Nucleus accumbens (tissue), 56 donors: ENCODE data around the gene PTGER1.
"Not testable (repeated sequence)": the region's sequence is repeated elsewhere in the genome, so short reads cannot be mapped to it uniquely, and the experiment has no call there.

Source experiments
- DNase-seq, 56 donors: peaks; one replicate each; lab custom pipeline; 2025; lab: John Stamatoyannopoulos, UW

The PTGER1 gene

DNA sequence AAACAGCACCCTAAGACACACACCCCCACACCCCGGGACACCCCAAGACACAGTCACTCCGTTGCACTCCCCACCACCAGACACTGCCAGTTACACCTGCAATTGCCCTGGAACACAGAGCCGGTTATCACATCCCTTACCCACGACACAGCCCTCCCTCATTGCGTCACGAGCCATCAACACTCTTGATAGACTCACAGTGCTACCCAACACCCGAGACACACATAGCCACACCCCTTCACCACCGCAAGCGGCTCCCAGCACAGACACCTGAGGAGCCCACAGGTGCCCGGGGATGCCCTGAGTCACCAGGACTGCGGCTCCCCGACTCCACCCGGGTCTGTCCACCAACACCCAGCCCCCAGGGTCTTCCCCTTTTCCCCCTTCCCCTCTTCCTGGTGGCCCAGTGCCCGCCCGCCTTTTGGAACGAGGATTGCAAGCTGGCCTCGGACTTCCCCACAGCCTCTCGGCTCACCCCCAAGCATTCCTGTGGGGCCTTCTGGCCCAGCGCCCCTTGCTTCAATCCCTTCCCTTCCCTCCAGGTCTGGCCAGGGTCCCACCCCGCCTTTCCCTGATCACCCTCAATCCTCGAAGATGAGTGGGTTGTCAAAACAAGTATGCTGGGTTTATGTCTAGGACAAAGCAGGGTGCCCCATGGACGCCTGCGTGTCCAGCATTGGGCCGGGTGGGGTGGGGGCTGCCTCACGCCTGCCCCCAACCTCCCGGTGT lies 1.7 kb upstream of the PTGER1 start:
- DNase-seq: peak in 9 of 56 donors; percentile 9 to 59 (median 18)

DNA sequence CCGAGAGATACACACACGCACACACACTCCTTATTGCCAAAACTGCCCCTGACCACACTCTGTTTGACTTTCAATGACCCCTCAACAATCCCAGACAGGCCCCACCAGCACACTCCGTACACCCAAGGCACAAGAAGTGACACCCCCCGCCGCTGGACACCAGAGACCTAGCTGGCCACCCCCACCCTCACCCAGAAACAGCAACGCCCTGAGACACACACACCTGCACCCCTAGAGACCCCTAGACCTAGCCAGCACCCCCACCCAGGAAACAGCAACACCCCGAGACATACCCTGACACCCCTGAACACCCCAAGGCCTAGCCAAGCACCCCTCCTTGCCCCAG lies 1.1 kb upstream of the PTGER1 start:
- no peak for DNase-seq

DNA sequence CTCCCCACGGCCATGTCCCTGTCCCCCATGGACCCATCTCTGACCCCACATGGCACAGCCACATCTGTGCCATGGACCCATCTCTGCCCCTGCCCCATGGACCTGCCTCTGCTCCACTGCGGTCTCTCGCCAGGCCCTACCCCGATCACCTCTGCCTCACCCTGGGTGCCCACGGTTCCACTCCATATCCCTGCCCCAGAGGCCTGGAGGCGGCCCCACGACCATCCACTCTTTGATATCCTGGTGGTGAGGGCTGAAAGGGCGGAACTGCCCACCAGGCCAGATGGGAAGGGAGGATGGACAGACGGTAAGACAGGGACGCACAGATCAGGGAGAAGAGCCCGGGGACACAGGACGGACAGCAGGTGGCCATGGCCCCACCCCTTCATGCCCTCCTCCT lies 327 bp downstream of the PTGER1 start:
- DNase-seq: no peak

DNA sequence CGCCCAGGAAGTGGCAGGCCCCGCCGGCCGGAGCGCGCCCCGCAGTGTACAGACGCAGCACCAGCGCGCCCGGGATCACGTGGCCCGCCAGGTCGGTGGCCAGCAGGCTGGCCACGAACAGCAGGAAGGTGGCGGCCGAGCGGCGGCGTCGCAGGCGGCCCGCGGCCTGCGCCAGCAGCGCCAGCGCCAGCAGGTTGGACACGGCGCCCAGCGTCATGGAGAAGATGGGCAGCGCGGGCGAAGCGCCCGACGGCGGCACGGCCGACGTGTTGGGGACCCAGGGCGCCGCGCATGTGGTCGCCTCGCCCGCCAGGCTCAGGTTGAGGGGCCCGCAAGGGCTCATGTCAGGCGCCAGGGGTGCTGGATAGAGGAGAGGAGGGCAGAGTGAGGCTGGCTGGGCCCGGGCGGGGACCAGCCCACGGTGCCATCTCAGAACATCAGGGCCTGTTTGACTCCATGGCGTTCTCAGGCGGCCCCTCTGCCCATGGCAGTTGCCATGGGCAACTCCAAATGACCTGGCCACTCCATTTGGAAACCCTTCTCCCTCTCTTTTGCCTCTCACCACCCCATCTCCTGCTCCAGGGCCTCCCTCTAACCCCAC lies 1.1 kb downstream of the PTGER1 start:
- peak in 5 of 56 donors; percentile 7 to 40 (median 10) for DNase-seq

DNA sequence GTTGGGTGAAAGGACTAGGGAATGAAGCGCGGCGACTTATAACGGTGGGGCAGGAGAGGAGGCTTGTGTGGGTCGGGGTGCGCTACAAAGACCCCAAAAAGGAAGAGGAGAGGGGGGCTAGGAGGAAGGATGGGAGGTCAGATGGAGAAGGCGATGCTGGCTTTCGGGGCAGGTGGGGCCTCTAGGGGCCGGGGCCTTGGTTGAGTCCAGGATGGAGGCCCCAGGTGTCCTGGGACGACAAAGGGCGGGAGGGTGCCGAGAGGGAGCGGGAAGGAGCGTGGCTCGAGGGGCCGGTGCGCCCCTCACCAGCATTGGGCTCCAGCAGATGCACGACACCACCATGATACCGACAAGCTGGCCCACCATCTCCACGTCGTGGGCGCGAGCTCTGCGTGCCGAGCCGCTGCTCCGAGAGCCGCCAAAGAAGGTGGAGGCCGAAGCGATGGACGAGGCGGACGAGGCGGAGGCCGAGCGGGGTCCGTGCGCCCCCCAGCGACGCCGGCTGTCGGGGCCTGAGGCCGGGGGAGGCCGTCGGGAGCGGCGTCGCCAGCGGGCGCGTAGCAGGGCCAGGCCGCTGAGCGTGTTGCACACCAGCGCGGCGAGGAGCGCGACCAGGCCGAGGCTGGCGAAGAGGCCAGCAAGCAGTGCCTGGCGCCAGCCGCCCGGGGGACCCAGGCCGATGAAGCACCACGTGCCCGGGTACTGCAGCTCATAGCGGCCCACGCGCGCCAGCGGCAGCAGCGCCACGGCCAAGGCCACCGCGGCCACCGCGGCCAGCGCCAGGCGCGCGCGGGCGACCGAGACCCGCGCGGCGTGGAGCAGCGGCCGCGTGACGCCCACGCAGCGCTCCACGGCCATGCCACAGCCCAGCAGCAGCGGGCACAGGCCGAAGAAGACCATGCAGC lies 1.8 kb downstream of the PTGER1 start:
- DNase-seq: peak in 2 of 56 donors; percentile 2 to 5

DNA sequence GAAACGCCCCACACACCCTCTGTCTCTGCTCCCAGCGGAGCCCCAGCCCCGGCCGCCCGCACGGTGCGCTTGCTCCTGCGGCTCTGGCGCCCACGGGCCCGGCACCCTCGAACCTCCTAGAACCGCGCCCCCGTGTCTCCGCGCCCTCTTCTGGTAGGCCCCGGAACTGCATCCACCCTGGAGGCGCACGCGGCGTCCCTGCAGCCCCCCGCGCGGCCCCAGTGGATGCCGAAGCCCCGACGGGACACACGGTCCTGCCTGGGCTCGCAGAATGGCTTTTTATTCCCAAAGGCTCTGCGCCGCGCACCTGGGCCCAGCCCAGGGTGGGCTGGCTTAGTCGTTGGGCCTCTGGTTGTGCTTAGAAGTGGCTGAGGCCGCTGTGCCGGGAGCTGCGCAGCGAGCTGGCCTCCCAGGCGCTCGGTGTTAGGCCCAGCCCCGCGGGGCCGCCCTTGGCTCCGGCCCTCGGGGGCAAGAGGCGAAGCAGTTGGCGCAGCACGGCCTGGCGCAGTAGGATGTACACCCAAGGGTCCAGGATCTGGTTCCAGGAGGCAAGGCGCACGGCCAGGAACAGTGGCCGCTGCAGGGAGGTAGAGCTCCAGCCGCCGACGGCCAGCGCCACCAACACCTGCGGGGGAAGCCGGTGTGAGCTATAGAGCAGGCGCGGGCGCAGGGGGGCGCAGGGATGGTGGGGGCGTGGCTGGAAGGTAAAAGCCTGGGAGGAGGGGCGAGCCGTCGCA lies 2.8 kb downstream of the PTGER1 start:
- DNase-seq: peak in 46 of 56 donors; percentile 6 to 76 (median 43)

DNA sequence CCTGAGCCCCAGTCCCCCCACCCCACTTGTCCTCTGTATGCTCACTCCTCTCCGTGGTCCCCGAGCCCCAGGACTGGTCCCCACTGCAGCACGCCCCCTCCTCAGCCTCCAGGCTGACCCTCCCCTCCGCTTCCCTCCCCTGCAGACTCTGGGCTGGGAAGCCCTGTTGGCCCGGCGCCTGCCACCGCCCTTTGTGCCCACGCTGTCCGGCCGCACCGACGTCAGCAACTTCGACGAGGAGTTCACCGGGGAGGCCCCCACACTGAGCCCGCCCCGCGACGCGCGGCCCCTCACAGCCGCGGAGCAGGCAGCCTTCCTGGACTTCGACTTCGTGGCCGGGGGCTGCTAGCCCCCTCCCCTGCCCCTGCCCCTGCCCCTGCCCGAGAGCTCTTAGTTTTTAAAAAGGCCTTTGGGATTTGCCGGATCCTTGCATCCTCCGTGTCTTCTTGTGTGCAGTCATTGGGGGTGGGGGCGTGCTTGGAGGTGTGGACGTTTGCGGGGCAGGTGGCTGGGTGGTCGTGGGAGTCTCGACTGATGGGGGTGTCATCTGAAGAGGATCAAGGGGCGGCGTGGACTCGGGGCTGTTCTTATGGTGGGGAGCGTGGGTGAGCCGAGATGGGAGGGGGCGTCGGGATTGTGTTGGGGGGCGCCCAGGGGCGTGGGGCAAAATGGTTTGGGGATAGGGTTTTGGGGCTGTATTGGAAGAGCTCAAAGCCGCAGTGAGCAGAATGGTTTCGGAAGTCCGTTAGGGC lies 3.5 kb downstream of the PTGER1 start:
- no peak for DNase-seq

DNA sequence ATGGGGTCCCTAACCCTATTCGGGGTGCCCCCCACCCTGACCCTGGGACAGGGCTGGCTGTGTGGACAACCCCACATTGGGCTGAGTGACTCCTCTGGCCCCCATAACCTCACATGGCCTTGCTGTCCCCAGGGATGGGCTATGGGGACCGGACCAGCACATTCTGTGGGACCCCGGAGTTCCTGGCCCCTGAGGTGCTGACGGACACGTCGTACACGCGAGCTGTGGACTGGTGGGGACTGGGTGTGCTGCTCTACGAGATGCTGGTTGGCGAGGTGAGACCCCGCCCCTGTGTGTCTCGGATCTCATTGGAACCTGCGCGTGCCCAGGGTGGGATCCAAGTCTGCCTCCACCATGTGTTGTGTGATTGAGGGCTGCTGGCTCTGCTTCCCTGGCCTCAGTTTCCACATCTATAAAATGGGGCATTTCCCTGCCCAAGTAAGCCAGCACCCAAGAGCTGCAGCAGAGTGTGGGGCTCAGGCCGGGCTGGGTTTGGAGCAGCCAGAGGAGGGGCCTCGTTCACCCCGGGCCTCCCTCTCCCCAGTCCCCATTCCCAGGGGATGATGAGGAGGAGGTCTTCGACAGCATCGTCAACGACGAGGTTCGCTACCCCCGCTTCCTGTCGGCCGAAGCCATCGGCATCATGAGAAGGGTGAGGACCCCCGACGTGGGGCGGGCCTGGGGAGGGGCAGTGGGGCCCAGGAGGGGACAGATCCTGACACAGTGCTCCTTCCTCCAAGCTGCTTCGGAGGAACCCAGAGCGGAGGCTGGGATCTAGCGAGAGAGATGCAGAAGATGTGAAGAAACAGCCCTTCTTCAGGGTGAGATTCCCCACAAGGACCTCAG lies 4.9 kb downstream of the PTGER1 start:
- no peak for DNase-seq

DNA sequence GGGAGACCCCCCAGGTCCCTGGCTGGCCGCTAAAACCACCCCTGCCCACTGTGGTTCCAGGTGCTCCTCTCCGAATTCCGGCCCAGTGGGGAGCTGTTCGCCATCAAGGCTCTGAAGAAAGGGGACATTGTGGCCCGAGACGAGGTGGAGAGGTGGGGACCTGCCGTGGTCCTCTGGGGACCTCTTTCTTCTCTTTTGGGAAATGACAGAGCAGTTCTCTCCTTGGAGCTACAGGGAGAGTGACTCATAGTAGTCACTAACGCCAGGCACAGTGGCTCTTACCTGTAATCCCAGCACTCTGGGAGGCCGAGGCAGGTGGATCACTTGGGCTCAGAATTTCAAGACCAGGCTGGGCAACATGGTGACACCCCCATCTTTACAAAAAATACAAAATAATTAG lies 7.3 kb downstream of the PTGER1 start:
- DNase-seq: no peak

DNA sequence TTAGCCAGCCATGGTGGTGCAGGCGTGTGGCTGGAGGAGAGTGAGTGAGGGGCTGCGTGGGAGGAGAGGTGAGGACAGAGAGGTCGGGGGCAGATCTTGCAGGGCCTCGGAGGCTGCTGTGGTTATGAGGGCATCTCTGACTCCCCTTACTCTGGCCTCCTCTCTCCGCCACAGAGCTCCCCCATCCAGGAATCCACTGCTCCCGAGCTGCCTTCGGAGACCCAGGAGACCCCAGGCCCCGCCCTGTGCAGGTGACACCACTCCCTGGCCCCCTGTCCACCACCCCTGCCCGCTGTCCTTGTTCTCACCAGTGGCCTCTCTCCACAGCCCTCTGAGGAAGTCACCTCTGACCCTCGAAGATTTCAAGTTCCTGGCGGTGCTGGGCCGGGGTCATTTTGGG lies 7.8 kb downstream of the PTGER1 start:
- DNase-seq: no peak

DNA sequence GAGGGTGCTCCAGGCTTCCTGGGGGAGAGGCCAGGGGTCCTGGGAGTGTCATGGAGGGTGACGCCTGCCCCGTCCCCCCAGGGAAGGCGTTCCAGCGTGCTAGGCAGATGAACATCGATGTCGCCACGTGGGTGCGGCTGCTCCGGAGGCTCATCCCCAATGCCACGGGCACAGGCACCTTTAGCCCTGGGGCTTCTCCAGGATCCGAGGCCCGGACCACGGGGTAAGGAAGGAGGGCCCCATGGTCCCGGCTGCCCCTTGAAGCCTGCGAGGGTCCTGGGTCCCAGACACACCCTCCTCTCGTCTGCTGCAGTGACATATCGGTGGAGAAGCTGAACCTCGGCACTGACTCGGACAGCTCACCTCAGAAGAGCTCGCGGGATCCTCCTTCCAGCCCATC lies 11.4 kb downstream of the PTGER1 start:
- no peak for DNase-seq

DNA sequence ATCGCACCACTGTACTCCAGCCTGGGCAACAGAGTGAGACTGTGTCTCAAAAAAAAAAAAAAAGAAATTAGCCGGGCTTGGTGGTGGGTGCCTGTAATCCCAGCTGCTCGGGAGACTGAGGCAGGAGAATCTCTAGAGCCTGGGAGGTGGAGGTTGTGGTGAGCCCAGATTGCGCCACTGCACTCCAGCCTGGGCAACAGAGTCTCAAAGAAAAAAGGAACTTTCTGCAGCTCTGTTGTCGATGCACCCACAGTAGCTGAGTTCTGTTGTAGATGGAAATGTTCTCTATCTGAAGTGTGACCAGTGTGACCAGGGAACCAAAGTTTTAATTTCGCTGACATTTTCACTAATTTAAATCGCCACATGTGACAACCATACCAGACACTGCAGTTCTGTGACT lies 12.8 kb downstream of the PTGER1 start:
- DNase-seq: not testable (repeated sequence)

DNA sequence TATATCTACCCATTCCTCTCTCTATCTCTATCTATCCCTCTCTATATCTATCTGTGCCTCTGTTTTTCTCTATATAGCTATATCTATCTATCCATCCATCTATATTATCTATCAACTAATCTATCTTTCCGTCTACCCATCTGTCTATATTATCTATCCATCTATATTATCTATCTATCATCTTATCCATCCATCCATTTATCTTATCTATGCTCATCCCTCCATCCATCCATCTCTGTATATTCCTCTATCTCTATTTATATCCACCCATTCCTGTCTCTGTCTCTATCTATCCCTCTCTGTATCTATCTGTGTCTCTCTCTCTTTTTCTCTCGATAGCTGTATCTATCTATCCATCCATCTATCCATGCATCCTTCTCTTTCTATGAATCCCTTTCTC lies 14.2 kb downstream of the PTGER1 start:
- DNase-seq: no peak

DNA sequence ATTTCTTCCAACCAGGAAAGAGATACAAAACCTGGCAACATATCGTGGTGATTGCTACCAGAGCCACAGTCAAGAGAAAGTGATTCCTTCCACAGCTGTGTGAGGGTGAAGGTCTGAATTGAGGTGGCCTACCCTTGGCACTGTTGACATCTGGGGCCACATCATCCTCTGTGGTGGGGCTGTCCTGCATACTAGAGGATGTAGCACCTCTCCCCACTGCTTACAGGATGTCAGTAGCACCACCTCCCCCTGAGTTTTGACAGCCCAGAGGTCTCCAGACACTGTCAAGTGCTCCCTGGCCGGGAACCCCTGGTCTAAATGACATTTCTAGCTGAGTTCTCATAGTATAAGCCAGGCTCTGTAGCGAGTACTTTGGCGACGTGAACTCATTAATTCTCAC lies 15.5 kb downstream of the PTGER1 start:
- no peak for DNase-seq

DNA sequence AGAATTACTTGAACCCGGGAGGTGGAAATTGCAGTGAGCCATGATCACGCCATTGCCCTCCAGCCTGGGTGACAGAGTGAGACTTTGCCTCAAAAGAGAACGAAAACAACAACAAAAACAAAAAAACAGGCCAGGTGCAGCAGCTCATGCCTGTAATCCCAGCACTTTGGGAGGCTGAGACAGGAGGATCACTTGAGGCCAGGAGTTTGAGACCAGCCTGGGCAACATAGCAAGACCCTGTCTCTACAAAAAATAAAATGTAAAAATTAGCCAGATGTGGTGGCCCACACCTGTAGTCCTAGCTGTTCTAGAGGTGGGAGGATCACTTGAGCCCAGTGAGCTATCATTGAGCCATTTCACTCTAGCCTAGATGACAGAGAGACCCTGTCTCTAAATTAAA lies 22.9 kb downstream of the PTGER1 start:
- DNase-seq: not testable (repeated sequence)

DNA sequence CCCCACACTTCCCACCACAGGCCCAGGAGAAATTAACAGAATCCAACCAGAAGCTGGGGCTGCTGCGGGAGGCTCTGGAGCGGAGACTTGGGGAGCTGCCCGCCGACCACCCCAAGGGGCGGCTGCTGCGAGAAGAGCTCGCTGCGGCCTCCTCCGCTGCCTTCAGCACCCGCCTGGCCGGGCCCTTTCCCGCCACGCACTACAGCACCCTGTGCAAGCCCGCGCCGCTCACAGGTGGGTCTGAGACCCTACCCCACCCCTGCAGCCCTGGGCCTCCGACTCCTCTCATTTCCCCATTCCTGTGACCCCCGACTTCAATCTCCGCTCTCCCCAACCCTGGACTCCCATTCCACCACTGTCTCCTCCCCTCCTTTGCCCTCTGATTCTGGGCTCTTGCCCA lies 24.3 kb downstream of the PTGER1 start:
- DNase-seq: no peak

DNA sequence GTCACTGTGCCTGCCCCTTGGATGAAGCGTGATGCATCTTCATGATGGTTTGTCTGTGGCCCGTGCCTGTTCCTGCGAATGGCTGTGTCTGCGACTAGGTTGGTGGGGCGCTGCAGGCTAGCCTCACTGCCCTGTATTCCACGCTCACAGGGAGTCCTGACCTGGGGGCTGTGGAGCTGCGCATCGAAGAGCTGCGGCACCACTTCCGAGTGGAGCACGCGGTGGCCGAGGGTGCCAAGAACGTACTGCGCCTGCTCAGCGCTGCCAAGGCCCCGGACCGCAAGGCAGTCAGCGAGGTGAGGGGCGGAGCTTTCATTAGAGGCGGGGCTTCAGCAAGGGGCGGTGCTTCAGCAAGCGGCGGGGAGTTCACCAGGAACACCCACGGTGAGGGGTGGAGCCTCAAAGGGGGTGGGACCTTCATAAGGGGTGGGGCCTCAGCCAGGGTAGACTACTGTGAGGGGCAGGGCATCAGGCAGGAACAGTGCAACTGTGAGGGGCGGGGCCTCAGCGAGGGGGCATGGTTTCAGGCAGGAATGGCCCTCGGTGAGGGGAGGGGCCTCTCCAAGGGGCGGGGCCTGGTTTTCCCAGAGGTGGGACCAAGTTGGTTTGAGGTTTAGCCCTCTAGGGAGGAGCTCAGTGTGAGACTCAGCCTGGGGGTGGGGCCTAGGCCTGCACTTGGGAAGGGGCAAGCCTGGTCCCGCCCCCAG lies 24.8 kb downstream of the PTGER1 start:
- peak in 1 of 56 donors; percentile 51 for DNase-seq

DNA sequence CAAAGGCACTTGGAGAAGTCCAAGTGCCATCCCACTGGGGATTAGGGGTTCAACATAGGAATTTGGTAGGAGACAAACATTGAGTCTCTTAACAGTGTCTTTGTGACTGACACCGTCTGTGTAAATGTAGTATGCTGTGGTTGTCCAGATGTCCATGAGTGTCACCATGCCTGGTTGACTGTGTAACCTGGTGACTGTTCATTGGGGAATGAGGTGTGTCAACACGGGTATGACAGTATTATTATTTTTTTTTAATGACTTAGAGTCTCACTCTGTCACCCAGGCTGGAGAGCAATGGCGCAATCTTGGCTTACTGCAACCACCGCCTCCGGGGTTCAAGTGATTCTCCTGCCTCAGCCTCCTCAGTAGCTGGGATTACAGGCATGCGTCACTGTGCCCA lies 25.8 kb downstream of the PTGER1 start:
- no peak for DNase-seq
